Stimulated activated CD4-positive, alpha-beta T cell treated with anti-CD3 and anti-CD28 coated beads, Interleukin-4, amount 100 ng/mL, for 4 hours (primary cell): ENCODE data around the gene ADM2.
"Not testable (repeated sequence)": the region's sequence is repeated elsewhere in the genome, so short reads cannot be mapped to it uniquely, and the experiment has no call there.

Experiments used
- DNase-seq, 2 experiments: peaks; one replicate each; pipeline ENCODE4 v3.0.0-alpha.2; 2020

ADM2 gene

DNA sequence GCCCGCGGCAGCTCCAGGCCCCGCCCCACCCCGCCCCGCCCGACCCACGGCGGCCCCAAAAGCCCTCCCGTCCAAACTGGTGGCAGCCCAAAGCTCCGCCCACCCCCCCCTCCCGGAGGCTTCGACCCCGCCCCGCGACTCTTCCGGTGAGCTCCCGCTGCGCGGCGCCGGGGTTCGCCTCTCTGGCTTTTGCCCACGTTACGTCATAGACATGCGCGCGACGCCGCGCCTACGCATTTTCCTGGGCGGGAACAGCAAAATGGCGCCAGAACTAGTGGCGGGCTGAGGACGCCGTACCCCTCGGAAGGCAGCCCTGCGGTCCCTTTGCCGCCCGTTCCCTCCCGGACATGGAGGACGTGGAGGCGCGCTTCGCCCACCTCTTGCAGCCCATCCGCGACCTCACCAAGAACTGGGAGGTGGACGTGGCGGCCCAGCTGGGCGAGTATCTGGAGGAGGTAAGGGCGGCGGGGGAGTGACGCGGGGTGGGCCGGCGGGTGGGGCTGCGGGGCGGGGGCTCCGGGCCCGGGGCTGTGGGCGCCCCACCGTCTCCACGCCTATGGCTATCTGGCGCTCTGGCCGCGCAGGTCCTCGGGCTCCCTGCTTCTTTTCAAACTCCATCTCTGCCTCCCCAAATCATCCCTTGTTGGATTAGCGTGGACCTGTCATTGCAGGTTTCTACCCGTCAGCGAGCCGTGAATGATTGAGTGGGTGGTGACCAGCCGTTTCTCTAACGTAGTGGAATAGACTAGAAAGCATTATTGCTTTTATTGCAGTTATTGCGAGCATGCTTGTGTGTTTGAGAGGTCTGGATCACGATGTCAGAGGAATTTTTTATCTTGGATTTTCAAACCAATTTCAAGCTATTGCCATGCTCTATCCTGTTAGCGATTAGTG is 26.9 kb downstream of the ADM2 start, which contains the start of gene NCAPH2:
Gene NCAPH2, plus strand, starts transcription at position 234 of the 894 bp plus-strand sequence. Its CDS starts 114 bp downstream, at position 348.
- peak in 1 of 2 experiments; percentile 97 for DNase-seq

DNA sequence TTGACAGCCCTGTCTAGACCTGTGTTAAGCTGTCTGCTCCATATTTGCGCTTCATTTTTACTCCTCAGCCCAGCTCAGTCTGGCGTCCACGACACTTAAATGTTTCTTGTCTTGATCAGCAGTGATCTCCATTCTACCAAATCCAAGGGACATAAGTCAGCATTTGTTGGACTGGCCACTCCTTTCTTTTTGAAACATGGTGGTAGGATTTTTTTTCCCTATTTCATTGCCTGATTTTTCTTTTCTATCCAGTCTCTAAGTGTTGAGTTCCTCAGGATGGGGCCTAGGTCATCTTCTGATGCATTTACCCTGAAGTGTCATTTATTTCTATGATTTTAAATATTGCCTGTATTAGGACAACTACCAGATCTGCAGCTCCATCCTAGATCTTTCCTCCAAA is 27.6 kb downstream of the ADM2 start:
- DNase-seq, result no peak

DNA sequence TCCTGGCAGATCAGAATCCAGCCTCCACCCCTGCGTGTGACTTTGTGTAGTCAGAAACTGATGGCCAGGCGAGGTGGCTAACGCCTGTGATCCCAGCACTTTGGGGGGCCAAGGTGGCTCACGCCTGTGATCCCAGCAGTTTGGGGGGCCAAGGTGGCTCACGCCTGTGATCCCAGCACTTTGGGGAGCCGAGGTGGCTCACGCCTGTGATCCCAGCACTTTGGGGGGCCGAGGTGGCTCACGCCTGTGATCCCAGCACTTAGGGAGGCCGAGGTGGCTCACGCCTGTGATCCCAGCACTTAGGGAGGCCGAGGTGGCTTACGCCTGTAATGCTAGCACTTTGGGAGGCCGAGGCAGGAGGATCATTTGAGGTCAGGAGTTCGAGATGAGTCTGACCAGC is 31.8 kb downstream of the ADM2 start:
- DNase-seq, result no peak

DNA sequence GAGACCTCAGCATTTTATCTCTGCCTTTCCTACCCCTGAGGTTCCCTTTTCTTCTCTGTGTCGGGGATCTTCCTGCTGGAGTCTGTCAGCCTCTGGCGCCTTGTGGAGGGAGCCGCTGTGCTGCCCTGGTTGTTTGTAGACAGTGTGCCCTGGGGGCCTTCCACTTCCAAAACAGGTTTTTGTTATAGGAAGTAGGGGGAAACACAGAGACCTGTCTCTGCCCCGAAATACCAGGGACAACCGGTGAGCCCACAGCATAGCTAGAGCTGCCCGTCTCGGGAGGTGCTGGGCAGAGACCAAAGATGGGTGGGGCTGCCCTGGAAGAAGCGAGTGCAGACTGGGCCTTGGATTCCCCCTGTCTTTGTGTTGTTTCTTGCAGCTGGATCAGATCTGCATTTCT is 34.7 kb downstream of the ADM2 start:
- no peak for DNase-seq

DNA sequence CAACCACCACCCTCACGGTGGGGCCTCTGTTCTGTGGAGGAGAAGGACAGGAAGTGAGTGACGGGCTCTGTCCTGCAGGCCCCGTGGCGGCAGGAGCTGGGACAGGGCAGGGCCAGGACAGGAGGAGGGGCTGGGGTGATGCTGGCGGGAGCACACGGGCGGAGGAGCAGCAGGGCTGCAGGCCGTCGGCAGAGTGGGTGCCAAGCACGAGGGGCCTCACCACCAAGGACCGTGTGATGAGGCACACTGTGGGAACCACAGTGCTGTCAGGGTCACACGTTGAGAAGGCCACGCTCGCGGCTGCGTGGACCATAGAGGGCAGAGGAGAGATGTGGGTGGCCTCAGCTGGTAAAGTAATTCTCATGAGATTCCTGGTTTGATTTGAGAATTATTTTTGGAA is 35.5 kb downstream of the ADM2 start:
- no peak for DNase-seq

DNA sequence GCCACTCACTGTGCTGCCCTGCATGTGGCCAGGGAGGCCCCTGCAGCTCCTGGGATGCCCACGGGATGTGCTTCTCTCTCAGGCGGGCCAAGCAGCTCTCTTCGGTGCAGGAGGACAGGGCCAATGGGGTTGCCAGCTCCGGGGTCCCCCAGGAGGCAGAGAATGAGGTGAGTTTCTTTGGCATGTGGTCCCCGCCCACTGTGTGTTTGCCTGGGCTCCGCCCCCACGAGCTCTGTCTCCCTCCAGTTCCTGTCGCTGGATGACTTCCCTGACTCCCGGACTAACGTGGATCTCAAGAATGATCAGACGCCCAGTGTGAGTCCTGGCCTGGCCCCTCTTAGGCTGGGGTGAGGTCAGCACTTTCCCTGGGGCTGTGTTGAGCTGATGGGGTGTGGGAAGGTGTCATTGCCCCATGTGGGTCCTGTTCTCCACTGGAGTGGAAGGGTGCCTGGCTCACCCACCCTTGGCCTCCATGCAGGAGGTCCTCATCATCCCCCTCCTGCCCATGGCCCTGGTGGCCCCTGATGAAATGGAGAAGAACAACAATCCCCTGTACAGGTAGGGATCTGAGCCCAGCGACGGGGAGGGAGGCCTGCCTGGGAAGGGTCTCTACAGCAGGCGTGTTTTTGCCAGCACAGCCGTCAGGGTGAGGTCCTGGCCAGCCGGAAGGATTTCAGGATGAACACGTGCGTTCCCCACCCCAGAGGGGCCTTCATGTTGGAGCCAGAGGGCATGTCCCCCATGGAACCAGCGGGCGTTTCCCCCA is 36.3 kb downstream of the ADM2 start:
- DNase-seq, result no peak

DNA sequence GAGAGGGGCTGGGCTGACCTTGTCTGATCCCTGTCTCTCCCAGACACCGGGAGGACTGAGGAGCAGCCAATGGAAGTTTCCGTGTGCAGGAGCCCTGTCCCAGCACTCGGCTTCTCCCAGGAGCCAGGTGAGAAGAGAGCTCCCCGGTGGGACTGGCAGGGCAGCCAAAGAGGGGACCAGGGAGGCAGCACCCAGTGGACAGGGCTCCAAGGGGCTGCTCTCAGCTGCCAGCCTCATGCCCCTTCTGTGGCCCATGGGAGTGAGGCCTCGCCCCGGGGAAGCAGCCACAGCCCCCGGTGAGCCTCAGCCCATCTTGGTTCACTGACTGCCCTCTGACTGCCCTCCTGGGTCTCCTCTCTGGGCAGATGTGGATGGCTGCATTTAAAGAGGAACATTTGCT is 37.3 kb downstream of the ADM2 start:
- no peak for DNase-seq

DNA sequence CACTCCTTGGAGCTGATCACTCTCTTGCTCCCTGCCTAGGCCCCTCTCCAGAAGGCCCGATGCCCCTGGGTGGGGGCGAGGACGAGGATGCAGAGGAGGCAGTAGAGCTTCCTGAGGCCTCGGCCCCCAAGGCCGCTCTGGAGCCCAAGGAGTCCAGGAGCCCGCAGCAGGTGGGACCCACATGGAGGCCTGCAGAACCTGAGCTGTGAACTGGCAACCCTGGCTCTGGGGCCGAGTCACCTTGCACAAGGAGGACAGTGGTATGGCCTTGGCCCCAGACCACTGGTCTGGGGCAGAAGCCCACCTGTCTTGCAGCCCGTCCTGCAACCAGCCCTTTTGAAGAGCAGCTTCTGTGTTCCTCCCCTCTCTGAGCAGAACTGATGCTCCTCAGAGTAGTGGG is 37.8 kb downstream of the ADM2 start:
- no peak for DNase-seq

DNA sequence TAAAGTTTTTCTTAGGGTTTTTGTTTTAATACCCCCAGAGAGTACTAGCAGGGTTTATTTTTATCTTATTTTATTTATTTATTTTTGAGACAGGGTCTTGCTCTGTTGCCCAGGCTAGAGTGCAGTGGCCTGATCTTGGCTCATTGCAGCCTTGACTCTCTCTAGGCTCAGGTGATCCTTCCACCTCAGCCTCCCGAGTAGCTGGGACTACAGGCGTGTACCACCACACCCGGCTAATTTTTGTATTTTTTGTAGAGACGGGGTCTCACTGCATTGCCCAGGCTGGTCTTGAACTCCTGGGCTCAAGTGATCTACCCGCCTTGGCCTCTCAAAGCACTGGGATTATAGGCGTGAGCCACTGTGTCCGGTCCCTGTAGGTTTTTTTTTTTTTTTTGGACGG is 38.8 kb downstream of the ADM2 start:
- DNase-seq, result not testable (repeated sequence)

DNA sequence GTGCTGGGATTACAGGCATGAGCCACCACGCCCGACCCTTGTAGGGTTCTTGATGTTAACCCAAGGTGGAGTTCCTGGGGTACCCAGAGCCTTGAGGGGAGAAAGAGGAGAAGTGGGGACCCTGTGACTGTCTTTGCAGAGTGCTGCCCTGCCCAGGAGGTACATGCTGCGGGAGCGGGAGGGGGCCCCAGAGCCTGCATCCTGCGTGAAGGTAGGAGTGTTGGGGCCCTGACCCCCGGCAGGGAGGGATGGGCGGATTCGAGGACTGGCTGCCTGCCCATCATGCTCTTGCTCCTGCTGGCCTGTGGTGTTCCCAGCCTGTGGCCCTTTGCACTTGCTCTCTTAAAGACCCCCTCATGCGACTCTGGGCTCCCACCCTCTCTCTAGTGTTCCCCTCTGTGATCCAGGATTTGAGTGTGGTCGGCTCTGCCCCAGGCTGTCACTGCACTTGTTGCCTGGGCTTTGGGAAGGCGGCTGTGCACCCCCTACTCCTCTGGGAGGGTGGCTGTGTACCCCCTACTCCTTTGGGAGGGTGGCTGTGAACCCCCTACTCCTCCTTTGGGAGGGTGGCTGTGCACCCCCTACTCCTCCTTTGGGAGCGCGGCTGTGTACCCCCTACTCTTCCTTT is 39.6 kb downstream of the ADM2 start:
- DNase-seq, result no peak

DNA sequence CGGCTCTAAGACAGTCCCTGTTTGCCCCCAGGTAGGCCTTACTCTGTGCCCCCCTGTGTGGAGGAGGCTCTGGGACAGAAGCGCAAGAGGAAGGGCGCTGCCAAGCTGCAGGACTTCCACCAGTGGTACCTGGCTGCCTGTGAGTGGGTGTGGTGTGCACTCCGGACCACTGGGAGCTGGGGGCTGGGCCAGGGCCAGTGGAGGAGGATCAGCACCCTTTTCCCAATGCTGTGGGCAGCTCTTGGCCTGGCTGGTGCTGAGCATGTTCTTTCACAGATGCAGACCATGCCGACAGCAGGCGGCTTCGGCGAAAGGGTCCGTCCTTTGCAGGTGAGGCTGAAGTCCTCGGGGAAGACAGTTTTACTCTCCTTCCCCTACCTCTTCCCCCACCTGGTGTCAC is 40.4 kb downstream of the ADM2 start:
- no peak for DNase-seq

DNA sequence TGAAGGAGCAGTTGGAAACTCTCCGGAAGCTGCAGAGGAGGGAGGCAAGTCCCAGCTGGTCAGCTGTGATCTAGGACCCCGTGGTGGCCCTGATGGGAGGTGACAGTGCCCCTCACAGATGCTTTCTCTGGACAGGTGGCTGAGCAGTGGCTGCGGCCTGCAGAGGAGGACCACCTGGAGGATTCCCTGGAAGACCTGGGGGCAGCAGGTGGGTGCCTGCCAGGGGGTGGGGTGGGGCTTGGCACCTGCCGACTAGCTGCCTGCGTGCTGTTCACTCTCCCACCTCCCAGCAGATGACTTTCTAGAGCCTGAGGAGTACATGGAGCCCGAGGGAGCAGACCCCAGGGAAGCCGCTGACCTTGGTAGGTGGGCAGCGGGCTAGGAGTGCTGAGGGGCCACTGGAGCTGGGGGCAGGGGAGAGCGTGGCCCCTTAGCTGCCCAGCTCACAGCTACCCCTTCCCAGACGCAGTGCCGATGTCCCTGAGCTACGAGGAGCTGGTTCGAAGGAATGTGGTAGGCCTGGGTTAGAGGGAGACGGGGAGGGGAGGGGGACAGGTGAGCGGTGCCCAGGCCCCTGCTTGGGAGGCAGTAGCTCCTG is 41.0 kb downstream of the ADM2 start:
- DNase-seq, result no peak

DNA sequence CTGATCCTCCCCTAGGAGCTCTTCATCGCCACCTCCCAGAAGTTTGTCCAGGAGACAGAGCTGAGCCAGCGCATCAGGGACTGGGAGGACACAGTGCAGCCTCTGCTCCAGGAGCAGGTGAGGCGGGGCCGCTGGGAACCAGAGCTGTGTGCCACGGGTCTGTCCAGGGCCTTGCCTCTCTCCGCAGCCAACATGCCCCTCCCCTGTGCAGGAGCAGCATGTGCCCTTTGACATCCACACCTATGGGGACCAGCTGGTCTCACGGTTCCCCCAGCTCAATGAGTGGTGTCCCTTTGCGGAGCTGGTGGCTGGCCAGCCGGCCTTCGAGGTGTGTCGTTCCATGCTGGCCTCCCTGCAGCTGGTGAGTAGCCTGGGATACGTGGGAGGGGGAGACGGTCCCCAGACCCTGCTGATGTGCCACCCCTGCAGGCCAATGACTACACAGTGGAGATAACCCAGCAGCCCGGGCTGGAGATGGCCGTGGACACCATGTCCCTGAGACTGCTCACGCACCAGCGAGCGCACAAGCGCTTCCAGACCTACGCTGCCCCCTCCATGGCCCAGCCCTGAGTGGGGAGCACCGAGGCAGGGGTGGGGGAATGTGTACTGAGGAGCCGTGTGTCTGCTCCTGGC is 41.6 kb downstream of the ADM2 start:
- DNase-seq, result no peak

DNA sequence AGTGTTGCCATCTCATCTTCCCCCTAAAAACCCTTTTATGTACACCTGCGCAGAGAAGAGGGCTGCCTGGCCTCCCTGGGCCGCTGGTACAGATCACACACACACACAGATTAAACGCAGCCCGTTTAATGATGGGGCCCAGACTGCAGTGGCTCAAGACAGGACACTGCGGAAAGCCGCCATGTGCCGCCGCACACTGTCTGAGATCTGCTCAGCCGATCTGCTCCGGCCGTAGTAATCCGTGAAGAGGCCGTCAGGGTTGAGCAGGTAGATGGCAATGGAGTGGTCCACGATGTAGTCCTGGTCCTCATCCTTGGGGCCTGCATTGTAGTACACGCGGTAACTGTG is 42.1 kb downstream of the ADM2 start:
- DNase-seq, result no peak

DNA sequence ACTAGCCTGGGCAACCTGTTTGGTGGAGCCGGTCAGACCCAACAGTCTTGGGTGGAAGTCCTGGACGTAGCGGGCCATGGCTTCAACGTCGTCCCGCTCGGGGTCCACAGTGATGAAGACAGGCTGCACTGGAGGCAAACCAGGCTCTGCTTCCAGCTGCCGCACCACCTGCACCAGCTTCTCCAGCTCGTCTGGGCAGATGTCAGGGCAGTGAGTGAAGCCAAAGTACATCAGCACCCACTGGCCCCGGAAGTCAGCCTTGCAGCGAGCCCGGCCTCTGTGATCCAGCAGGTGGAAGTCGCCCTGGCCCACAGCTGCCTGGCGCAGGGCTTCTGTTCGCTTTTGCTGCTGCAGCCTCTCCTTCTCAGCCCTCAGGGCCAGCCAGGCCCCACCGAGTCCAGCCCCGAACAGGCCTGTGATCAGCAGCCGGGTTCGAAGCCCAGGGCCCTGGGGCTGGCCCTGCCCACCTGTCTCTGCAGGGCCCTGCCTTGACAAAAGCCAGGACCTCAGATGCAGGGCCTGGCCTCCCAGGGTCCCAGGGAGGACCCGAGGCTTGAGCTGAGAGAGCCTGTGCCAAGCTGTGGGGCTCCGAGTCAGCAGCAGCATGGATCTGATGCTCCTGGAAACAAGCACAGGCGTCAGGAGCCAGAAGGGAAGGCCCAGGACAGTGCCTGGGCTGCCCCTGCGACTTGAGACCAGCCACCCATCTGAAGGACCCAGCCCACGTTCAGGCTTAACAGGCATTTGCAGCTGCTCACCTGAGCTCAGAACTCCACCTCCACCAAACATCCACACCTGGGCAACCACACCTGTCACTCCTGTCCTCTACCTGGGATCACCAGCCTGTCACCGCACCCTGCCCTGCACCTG is 42.7 kb downstream of the ADM2 start:
- no peak for DNase-seq

DNA sequence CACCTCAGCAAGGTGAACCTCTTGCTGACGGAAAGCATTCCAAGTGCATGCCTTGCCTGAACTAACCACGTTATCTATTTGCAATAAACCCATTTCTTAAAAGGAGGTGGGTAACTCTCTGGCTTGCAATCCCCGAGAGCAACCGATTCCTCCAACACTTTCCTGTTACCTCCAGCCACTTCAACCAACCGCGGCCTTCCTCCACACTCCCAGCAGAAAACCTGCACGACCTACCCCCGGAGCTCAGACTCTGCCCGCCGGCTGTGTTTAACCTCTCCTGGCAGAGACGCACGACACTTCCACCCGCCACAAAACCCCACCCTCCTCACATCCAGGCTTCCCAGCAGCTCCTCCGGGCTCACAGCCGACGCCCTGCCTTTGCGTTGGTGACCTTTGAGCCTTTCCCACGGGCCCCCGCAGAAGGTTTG is 43.3 kb downstream of the ADM2 start:
- DNase-seq, result no peak

DNA sequence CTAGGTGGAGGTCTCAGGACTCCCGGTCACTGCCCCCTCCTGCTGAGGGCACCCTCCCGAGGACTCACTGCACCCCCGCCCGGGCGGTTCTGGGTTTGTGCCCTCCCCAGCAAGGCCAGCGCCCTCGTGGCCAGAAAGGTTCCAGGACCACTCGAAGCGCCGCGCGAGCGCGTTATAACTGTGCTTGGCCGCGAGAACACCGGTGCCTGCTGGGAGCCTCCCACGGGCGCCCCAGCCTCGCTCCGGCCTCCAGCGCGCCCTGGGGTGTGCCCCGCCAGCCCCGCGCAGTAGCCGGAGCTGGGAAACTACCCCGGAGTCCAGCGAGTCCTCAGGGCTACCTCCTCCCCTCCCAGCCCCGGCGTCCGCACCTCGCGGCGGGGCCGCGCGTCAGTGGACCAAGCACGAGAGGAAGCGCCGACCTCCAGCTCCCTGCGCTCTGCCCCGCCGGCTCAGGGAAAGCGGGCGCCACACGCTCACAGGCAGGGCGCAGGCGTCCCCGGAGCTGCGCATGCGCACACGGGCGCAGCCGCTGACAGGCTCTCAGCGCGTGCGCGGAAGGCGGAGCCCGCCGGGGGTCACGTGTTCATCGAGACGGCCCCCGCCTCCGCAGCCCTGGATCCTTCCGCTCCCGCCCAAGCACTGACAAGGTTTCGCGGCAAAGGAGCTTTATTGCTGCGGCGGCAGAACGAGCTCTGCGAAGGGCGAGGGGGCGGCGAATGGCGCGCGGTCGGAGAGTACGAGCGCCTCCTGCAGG is 43.9 kb downstream of the ADM2 start, which contains the start of gene SCO2:
Gene SCO2, minus strand, starts transcription at position 495 of the 754 bp plus-strand sequence. CDS start 1,187 bp downstream, outside the sequence.
- DNase-seq, result peak; percentile 98

DNA sequence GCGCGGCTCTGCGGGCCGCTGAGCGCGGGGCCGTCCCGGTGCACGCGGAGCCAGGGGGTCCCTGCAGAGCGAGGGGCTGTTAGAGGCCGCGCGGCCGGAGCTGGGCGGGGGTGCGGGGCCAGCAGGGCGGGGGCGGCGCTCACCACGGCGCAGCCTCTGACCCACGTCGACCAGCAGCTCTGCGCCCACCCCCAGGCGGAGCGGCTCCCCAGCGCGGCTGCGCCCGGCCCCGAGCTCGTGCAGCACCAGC is 44.4 kb downstream of the ADM2 start:
- no peak for DNase-seq

DNA sequence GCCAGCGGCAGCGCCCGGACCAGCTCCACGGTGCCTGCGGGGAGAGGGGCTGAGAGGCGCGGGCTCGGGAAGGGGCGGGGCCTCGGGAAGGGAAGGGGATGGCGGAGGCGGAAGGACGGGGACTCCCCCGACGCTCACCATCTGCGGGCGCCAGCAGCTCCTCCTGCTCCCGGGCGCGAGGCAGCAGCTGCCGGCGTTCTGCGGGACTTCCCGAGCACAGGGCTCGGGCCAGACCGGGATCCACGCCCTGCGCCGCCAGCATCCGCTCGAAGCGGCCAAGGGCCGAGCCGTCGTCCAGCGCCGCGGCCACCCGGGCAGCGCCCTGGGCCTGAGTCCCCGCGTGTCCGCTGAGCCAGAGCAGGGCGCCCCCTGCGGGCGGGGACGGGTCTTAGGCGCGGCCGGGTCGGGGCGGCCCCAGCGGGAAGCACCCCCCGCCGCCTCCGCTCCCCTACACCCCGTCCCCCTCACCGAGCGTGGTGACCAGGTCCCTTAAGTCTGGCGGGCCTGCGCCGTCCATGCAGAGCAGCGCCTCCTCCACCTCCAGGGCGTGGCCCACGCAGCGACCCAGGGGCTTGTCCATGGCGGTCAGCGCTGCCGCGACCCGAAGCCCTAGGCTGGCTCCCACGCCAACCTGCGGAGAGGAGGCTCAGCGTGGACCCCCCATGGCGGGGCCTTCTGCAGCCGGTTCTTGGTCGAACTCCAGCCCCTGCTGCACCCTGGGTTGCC is 44.9 kb downstream of the ADM2 start:
- DNase-seq, result peak; percentile 86 to 88
